HG03045 (cell line): ENCODE measurements around the gene KRT84.

Source experiments
- ATAC-seq: cut with Tn5 transposase; IDR thresholded peaks from one replicate; pipeline ENCODE4 v1.9.1; 2021; ENCODE audit warnings: mild to moderate bottlenecking, moderate library complexity; ENCODE audit not compliant: unreplicated experiment

The KRT84 gene

GRCh38 chr12:52385226-52385702 lies at the start of gene KRT84:
KRT84 (minus strand) TSS chr12:52385652; CDS start chr12:52385585, 67 bp downstream.
- ATAC-seq = no peak

- ATAC-seq = no peak
Measured at GRCh38 chr12:52434760-52435530, 49.5 kb upstream of the KRT84 start.

- ATAC-seq = no peak
Measured at GRCh38 chr12:52434081-52434733, 48.8 kb upstream of the KRT84 start, which contains the start of gene KRT75. KRT75 (minus strand) TSS chr12:52434371; CDS start chr12:52434304, 67 bp downstream.

- ATAC-seq = no peak
Measured at GRCh38 chr12:52433501-52434080, 48.1 kb upstream of the KRT84 start.

- ATAC-seq = no peak
Measured at GRCh38 chr12:52432559-52433207, 47.2 kb upstream of the KRT84 start.

- ATAC-seq = no peak
Measured at GRCh38 chr12:52428121-52428520, 42.7 kb upstream of the KRT84 start.

- no peak for ATAC-seq
Measured at GRCh38 chr12:52427083-52427482, 41.6 kb upstream of the KRT84 start.

- ATAC-seq = no peak
Measured at GRCh38 chr12:52426034-52426433, 40.6 kb upstream of the KRT84 start.

GRCh38 chr12:52425466-52425865 lies 40.0 kb upstream of the KRT84 start:
- no peak for ATAC-seq

- ATAC-seq = no peak
Measured at GRCh38 chr12:52423661-52424500, 38.4 kb upstream of the KRT84 start.

GRCh38 chr12:52423035-52423434 lies 37.6 kb upstream of the KRT84 start:
- ATAC-seq = no peak

GRCh38 chr12:52419656-52420055 lies 34.2 kb upstream of the KRT84 start:
- ATAC-seq = no peak

GRCh38 chr12:52418576-52419110 lies 33.2 kb upstream of the KRT84 start:
- ATAC-seq = no peak

GRCh38 chr12:52417740-52418139 lies 32.3 kb upstream of the KRT84 start:
- no peak for ATAC-seq

- ATAC-seq = no peak
Measured at GRCh38 chr12:52416795-52417194, 31.3 kb upstream of the KRT84 start.

GRCh38 chr12:52415870-52416750 lies 30.7 kb upstream of the KRT84 start:
- ATAC-seq = no peak

GRCh38 chr12:52414936-52415335 lies 29.5 kb upstream of the KRT84 start:
- ATAC-seq = no peak

GRCh38 chr12:52413782-52414345 lies 28.4 kb upstream of the KRT84 start:
- ATAC-seq = no peak

GRCh38 chr12:52413202-52413601 lies 27.8 kb upstream of the KRT84 start:
- no peak for ATAC-seq
